DND-41 (cell line): ENCODE data around the gene LPCAT2.

Experiments used
- ATAC-seq: fragments of 200-7000 bp; cut with Tn5 transposase; 3 replicates; pipeline ENCODE4 v1.9.1; 2021; ENCODE audit warnings: low read depth; ENCODE audit not compliant: insufficient read depth
- DNase-seq: peaks from one replicate; pipeline ENCODE4 v3.0.0-alpha.2; 2020
- H2AFZ ChIP-seq: 2 replicates; pipeline ENCODE4 v1.6.0; 2012; ENCODE audit warnings: low read depth, low read length
- H3K27ac ChIP-seq: 2 replicates; pipeline ENCODE4 v1.5.1; 2012; ENCODE audit warnings: low read length, inconsistent platforms
- H3K27me3 ChIP-seq: fragments of 200-600 bp; sonication (generic); 2 replicates; pipeline ENCODE4 v1.6.0; 2012; ENCODE audit warnings: low read length, mild to moderate bottlenecking, inconsistent platforms; ENCODE audit not compliant: insufficient read depth, poor library complexity
- H3K36me3 ChIP-seq: 2 replicates; pipeline ENCODE4 v1.5.1; 2012; ENCODE audit warnings: low read length, inconsistent platforms; ENCODE audit not compliant: insufficient read depth
- H3K4me1 ChIP-seq: 2 replicates; pipeline ENCODE4 v1.5.1; 2012; ENCODE audit warnings: mild to moderate bottlenecking, low read length; ENCODE audit not compliant: insufficient read depth
- H3K4me2 ChIP-seq: 2 replicates; pipeline ENCODE4 v1.6.0; 2012; ENCODE audit warnings: mild to moderate bottlenecking, moderate library complexity, low read length, inconsistent platforms; ENCODE audit not compliant: insufficient read depth
- H3K4me3 ChIP-seq, 2 experiments: fragments of 200-600 bp in 1 of 2; shearing (Covaris generic) in 1 of 2; 2 replicates each; pipeline ENCODE4 v1.5.1; 2012 to 2016; ENCODE audit warnings: inconsistent platforms in 2 of 2, low read length in 2 of 2, mild to moderate bottlenecking in 2 of 2, low read depth in 1 of 2, moderate library complexity in 1 of 2
- H3K79me2 ChIP-seq: 2 replicates; pipeline ENCODE4 v1.6.0; 2012; ENCODE audit warnings: low read length, inconsistent platforms; ENCODE audit not compliant: insufficient read depth
- H3K9ac ChIP-seq: 2 replicates; pipeline ENCODE4 v1.6.0; 2012; ENCODE audit warnings: low read depth, mild to moderate bottlenecking, inconsistent platforms, low read length, moderate library complexity
- H3K9me3 ChIP-seq: 2 replicates; pipeline ENCODE4 v1.5.1; 2012; ENCODE audit warnings: low read length, moderate library complexity, mild to moderate bottlenecking, inconsistent platforms; ENCODE audit not compliant: insufficient read depth, severe bottlenecking
- H4K20me1 ChIP-seq: 2 replicates; pipeline ENCODE4 v1.6.0; 2012; ENCODE audit warnings: low read length; ENCODE audit not compliant: insufficient read depth
- EZH2 ChIP-seq: IDR thresholded peaks from 3 replicates; pipeline ENCODE4 v1.6.1; 2012; ENCODE audit warnings: borderline replicate concordance, low read depth, mild to moderate bottlenecking, moderate library complexity, low read length, inconsistent platforms; ENCODE audit not compliant: severe bottlenecking
- TF ChIP-seq, protein P1 (sequence below): IDR thresholded peaks from 2 replicates; pipeline ENCODE4 v1.5.1; 2012; ENCODE audit warnings: borderline replicate concordance, low read length, moderate library complexity, mild to moderate bottlenecking; ENCODE audit not compliant: poor library complexity, severe bottlenecking; ENCODE audit errors: extremely low read depth

The LPCAT2 gene

DNA sequence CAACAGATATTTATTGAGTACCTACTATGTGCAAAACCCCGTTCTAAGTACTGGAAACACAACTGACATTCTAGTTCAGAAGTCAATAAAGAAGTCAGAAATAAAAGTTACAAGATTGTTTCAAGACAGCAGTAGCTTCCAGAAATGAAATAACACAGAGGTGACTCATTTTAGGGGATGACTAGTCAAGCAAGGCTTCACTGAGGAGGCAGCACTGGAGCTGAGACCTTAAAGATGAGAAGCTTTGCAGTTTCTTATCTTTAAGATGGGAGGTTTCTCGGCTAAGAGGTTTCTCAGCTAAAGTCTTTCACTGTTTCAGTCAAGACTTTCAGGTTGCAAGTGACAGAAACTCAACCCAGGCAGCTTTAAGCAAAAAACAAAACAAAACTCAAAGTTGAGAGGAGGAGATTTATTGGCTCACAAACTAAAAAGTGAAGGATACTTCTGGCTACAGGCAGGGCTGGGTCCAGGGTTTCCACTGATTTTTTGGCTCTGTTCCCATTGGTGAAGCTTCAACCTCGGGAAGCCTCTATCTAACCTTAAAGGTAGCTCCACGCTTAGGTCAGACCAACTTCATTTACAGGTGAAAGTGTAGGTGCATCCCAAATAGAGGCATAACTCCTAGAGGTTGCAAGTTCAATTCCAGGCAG lies 37.3 kb upstream of the LPCAT2 start:
- H3K9ac ChIP-seq, result no peak overlapping the region
- H2AFZ ChIP-seq, result no peak overlapping the region
- DNase-seq, result no peak
- ATAC-seq, result no peak
- no peaks in the 10 kb centered on the region for H3K36me3 ChIP-seq
- H4K20me1 ChIP-seq, result no peaks in the 10 kb centered on the region
- no peak for TF ChIP-seq EZH2
- TF ChIP-seq, protein P1, sequence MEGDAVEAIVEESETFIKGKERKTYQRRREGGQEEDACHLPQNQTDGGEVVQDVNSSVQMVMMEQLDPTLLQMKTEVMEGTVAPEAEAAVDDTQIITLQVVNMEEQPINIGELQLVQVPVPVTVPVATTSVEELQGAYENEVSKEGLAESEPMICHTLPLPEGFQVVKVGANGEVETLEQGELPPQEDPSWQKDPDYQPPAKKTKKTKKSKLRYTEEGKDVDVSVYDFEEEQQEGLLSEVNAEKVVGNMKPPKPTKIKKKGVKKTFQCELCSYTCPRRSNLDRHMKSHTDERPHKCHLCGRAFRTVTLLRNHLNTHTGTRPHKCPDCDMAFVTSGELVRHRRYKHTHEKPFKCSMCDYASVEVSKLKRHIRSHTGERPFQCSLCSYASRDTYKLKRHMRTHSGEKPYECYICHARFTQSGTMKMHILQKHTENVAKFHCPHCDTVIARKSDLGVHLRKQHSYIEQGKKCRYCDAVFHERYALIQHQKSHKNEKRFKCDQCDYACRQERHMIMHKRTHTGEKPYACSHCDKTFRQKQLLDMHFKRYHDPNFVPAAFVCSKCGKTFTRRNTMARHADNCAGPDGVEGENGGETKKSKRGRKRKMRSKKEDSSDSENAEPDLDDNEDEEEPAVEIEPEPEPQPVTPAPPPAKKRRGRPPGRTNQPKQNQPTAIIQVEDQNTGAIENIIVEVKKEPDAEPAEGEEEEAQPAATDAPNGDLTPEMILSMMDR, result no peak
- H3K79me2 ChIP-seq, result no peaks in the 10 kb centered on the region
- no peak overlapping the region for H3K4me3 ChIP-seq
- no peak overlapping the region for H3K27ac ChIP-seq
- H3K27me3 ChIP-seq, result peaks cover 13% of the 10 kb centered on the region
- H3K4me1 ChIP-seq, result no peaks in the 10 kb centered on the region
- H3K4me2 ChIP-seq, result no peak overlapping the region
- no peaks in the 10 kb centered on the region for H3K9me3 ChIP-seq

DNA sequence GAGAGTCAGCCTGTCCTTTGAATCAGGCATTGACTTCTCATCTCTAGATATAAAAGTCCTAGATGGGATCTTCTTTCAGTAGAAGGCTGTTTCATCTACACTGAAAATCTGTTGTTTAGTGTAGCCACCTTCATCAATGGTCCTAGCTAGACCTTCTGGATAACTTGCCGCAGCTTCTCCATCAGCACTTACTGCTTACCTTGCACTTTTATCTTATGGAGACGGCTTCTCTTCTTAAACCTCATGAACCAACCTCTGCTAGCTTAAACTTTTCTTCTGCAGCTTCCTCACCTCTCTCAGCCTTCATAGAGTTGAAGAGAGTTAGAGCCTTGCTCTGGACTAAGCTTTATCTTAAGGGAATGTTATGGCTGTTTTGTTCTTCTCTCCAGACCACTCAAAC lies 35.3 kb upstream of the LPCAT2 start:
- Histone ChIP-seq H3K9ac (no peak overlapping the region), H2AFZ (no peak overlapping the region), H3K9me3 (no peaks in the 10 kb centered on the region), H4K20me1 (no peaks in the 10 kb centered on the region), H3K4me3 (no peak overlapping the region), H3K79me2 (no peaks in the 10 kb centered on the region), H3K4me1 (no peaks in the 10 kb centered on the region), H3K27me3 (peaks cover 13% of the 10 kb centered on the region), H3K36me3 (no peaks in the 10 kb centered on the region), H3K27ac (no peak overlapping the region), H3K4me2 (no peak overlapping the region)
- DNase-seq, result no peak
- no peak for TF ChIP-seq EZH2
- TF ChIP-seq, protein P1, result no peak
- no peak for ATAC-seq

DNA sequence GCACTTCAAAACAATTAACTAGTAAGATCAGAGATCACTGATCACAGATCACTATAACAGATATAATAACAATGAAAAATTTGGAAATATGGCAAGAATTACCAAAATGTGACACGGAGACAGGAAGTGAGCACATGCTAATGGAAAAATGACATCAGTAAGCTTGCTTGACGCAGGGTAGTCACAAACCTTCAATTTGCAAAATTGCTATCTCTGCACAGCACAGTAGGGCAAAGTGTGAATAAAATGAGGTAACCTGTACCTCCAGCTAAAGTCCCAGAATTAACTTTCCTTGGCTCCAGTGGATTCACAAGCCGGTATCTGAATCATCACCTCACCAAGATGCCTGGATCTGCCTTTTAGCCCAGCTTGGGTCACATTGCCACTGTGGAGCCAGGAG lies 34.1 kb upstream of the LPCAT2 start:
- Histone ChIP-seq H3K36me3 (no peaks in the 10 kb centered on the region), H3K4me2 (no peak overlapping the region), H3K27ac (no peak overlapping the region), H3K9ac (no peak overlapping the region), H3K9me3 (no peaks in the 10 kb centered on the region), H3K4me1 (no peaks in the 10 kb centered on the region), H3K79me2 (no peaks in the 10 kb centered on the region), H4K20me1 (no peaks in the 10 kb centered on the region), H2AFZ (no peak overlapping the region), H3K4me3 (no peak overlapping the region), H3K27me3 (peaks cover 13% of the 10 kb centered on the region)
- ATAC-seq (no peak), DNase-seq (no peak)
- TF ChIP-seq, protein P1, result no peak
- TF ChIP-seq EZH2, result no peak

DNA sequence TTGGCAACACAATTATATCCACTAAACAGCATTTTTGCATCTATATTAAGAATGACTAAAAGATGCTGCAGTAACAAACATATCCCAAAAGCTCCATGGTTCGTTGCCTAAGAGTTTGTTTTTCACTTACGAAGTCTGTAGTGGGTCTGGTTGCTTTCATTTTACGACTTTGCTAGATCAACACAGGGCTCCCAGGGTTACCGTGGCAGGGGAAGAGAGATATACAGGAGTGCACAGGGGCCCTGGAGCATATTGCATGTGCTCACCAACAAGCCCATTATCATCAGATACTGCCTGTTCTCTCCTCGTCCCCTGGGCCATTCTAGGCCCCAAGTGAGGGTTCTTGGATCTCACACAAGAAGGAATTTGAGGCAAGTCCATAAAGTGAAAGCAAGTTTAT lies 33.0 kb upstream of the LPCAT2 start:
- no peaks in the 10 kb centered on the region for H3K9me3 ChIP-seq
- DNase-seq (no peak), ATAC-seq (no peak)
- H3K27me3 ChIP-seq, result peaks cover 9% of the 10 kb centered on the region
- H3K79me2 ChIP-seq, result no peaks in the 10 kb centered on the region
- no peak for TF ChIP-seq EZH2
- TF ChIP-seq, protein P1, result no peak
- no peak overlapping the region for H3K27ac ChIP-seq
- H3K4me3 ChIP-seq, result no peak overlapping the region
- H3K4me1 ChIP-seq, result no peaks in the 10 kb centered on the region
- no peak overlapping the region for H3K4me2 ChIP-seq
- no peak overlapping the region for H2AFZ ChIP-seq
- H3K9ac ChIP-seq, result no peak overlapping the region
- H4K20me1 ChIP-seq, result no peaks in the 10 kb centered on the region
- no peaks in the 10 kb centered on the region for H3K36me3 ChIP-seq
